ENCODE results near the gene SLC28A1.
"Not testable (repeated sequence)": the region's sequence is repeated elsewhere in the genome, so short reads cannot be mapped to it uniquely, and the experiment has no call there.

SLC28A1 gene

GRCh38 chr15:84862214-84862975 is 22.1 kb upstream of the SLC28A1 start:
- DNase-seq (ENCODE audit: low read depth), result no peak

GRCh38 chr15:84863565-84864443 is 20.7 kb upstream of the SLC28A1 start:
- no peak for DNase-seq (ENCODE audit: low read depth)

- DNase-seq (ENCODE audit: low read depth), result no peak
Observed at GRCh38 chr15:84864444-84864795, 20.0 kb upstream of the SLC28A1 start.

GRCh38 chr15:84865074-84865569 is 19.3 kb upstream of the SLC28A1 start:
- no peak for DNase-seq (ENCODE audit: low read depth)

GRCh38 chr15:84868037-84868880 is 16.2 kb upstream of the SLC28A1 start:
- no peak for DNase-seq (ENCODE audit: low read depth)

GRCh38 chr15:84869510-84869909 is 15.0 kb upstream of the SLC28A1 start:
- DNase-seq (ENCODE audit: low read depth), result no peak

GRCh38 chr15:84871428-84871985 is 13.0 kb upstream of the SLC28A1 start:
- no peak for DNase-seq (ENCODE audit: low read depth)

- no peak for DNase-seq (ENCODE audit: low read depth)
Observed at GRCh38 chr15:84872009-84872910, 12.2 kb upstream of the SLC28A1 start.

- no peak for DNase-seq (ENCODE audit: low read depth)
Observed at GRCh38 chr15:84873997-84874396, 10.5 kb upstream of the SLC28A1 start.

- DNase-seq (ENCODE audit: low read depth), result no peak
Observed at GRCh38 chr15:84874981-84875699, 9.3 kb upstream of the SLC28A1 start.

- DNase-seq (ENCODE audit: low read depth), result no peak
Observed at GRCh38 chr15:84876269-84876668, 8.2 kb upstream of the SLC28A1 start.

GRCh38 chr15:84877701-84878100 is 6.8 kb upstream of the SLC28A1 start:
- not testable (repeated sequence) for DNase-seq (ENCODE audit: low read depth)

GRCh38 chr15:84878504-84878903 is 6.0 kb upstream of the SLC28A1 start:
- peak; percentile 41 for DNase-seq (ENCODE audit: low read depth)

- no peak for DNase-seq (ENCODE audit: low read depth)
Observed at GRCh38 chr15:84879088-84879780, 5.2 kb upstream of the SLC28A1 start.

GRCh38 chr15:84880007-84880406 is 4.5 kb upstream of the SLC28A1 start:
- no peak for DNase-seq (ENCODE audit: low read depth)

- no peak for DNase-seq (ENCODE audit: low read depth)
Observed at GRCh38 chr15:84880822-84881519, 3.5 kb upstream of the SLC28A1 start.

- no peak for DNase-seq (ENCODE audit: low read depth)
Observed at GRCh38 chr15:84881520-84881830, 3.0 kb upstream of the SLC28A1 start.

GRCh38 chr15:84883466-84883865 is 996 bp upstream of the SLC28A1 start:
- DNase-seq (ENCODE audit: low read depth), result no peak

- DNase-seq (ENCODE audit: low read depth), result no peak
Observed at GRCh38 chr15:84885801-84886200, 1.3 kb downstream of the SLC28A1 start.
